Measurements from ENCODE around the gene LHFPL5.
A peak's percentile ranks its signal among the peaks of the same experiment; 100 is the strongest.

The LHFPL5 gene

DNA sequence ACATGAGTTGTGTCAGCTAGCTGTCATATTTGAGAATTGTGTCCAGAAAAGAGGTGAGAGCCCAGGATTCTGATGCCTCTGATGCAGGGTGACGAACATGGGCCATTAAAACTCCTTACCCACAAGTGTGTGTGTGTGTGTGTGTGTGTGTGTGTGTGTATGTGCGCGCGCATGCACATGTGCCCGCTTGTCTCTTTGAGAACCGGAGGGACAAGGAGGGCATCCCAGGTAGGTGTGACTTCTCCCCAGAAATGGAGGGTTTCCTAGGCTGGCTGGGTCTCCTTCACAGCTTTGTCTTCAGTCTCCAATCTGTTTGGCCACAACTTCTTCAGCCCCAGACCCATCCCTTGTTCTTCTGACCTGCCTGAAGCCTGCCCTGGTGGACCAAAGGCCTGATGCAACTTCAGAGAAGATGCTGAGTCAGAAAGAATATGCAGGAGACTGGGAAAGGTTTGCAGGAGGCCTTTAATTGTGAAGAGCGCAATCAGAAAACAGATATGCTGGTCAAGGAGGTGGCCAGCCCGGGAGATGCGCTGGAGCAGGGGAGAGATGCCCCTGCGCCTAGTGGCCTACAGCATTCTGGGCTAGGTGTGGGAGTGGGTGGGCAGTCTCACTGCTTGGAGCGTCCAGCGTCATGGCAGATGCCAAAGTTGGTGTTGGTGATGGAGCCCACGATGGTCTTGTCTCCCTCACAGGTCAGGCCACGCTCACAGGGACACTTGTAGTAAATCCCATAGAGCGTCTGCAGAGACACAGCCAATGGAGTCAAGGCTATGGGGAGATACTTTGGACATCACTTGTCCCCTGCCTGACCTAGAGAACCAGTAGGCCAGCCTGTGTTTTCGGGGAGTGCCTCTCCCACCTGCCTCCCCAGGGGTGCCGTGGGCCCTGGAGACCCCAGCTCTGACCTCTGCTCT, 10.4 kb upstream of the LHFPL5 start:
- DNase-seq, result no peak

DNA sequence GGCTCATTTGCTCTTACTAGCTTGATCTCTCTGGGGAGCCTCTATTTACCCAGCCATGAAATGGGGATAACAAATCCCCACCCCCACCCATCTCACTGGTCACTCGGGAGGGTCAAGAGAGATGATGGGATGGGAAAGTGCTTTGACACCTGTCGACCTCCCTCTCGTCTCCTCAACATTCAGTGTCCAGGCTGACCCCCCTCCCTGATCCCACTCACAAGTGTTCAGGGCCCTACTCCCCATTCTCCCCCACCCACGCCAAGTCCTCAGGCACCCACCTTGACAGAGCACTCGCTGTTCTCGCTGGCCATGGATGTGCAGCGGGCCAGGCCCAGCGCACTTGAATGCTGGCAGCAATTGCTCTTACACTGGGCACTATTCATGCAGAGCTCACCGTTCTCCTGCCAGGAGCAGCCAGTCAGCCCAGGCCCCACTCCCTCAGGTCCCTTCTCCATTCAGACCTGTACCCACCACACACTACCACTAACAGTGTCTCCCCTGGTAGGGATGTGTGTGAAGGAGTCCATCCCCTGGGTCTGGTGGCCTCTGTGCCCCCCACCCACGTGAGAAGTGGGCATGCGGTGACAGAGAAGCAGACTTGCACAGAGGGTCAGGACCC, 9.6 kb upstream of the LHFPL5 start:
- DNase-seq, result no peak

DNA sequence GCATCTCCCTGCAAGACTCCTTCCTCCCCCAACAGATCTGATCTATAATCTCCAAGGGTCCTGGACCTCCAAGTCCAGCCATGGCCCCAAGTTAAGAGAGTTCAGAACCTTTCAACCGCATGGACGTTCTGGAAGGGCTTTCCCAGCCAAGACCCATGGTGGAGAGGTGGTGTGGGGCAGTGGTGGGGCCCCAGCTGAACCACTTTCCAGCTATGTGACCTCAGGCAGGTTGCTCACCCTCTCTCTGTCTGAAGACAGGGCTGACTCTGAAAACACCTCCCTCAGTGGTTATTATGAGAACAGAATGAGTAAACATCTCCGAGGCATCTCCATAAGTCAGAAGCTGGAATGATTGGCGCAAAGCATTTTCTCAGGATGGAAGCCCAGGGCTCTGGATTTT, 8.9 kb upstream of the LHFPL5 start:
- DNase-seq, result no peak

DNA sequence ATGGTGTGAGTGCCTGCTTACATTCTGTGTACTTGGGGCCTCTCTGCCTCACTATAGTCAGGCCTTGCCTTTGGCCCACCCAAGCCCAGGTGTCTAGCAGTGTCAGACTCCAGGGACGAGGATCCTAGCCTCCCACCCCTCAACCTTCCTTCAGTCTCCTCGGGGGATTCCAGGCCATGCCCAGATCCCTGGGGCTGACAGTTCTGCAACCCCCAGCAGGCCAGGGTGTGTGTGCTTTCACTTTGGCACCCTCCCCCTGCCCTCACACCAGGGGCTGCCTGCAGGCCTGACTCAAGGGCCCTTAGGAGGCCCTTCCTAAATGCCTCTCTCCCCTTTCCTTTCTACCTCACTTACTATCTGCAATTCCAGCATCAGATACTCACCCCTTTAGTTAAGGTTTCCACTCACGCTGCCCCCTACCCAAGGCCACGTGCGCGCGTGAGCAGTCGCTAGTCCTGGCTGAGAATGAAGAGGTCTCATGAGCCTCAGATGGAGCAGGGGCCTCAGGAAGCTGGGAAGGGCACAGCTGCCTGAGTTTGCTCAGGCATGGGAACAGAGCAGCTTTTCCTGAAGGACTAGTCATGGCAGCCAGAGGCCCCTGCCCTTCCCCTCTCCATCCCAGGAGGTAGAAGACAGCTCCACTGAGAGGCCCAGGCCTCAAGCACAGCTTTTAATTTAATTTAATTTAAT, 7.2 kb upstream of the LHFPL5 start:
- DNase-seq, result peak; percentile 49

DNA sequence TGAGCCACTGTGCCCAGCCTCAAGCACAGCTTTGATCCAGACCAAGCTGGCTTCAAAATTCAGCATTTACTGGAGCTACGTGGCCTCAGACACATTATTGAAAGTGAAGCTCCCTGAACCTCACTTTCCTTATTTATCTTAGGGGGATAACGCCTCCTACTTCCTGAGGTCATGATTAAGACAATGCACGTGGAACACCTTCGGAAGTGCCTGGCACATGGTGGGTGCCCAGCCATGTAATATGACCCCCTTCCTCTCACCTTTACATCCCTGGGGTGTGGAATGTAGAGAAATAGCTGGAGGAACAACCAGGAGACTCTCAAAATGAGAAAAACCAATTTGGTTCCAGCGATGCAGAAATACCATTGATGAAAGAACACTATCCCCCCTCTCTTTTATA, 6.4 kb upstream of the LHFPL5 start:
- DNase-seq, result no peak

DNA sequence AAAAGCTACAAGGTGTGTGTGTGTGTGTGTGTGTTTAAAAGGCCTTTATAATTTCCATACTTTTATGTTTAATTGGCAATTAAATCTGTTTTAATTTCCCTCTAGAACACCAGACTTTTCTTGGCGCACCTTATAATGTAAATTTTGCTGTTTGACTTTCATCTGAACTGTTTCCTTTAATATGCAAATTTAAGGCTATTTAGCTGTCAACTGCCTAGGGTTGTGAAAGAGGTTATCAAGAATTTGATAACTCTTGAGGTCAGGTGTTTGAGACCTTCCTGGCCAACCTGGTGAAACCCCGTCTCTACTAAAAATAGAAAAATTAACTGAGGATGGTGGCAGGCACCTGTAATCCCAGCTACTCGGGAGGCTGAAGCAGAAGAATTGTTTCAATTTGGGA, 4.0 kb upstream of the LHFPL5 start:
- no peak for DNase-seq

DNA sequence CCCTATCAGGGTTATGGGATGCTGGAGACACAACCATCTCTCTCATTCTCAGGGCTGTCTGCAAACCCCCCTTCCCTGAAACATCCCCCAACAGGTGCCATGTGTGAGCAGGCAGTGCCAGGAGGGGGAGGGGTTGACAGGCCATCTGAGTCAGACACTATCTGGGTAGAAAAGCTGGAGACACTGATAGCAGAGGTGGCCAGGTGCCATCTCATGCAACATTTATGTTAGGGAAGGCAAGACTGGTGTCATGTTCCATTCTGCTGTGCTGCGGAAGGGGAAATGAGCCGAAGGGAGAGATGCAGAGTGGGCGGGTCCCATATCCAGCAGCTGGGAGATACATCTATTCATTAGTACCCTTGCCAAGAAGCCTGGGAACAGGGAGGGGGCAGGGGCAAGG, 3.5 kb downstream of the LHFPL5 start:
- peak; percentile 50 for DNase-seq

DNA sequence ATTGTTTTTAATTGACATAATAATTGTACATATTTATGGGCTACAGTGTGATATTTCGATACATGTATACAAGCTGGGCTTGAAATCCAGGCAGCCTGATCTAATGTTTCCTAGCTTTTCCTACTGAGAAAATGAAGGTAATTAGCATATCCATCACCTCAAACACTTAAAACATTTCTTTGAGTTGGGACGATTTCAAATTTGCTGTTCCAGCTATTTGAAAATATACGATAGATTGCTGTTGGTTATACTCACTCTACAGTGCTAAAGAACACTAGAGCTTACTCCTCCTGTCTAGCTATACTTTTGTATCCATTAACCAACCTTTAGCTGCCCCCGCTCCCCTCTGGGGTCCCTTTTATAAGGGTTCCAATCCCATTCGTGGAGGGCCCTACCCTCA, 4.7 kb downstream of the LHFPL5 start:
- DNase-seq, result no peak

DNA sequence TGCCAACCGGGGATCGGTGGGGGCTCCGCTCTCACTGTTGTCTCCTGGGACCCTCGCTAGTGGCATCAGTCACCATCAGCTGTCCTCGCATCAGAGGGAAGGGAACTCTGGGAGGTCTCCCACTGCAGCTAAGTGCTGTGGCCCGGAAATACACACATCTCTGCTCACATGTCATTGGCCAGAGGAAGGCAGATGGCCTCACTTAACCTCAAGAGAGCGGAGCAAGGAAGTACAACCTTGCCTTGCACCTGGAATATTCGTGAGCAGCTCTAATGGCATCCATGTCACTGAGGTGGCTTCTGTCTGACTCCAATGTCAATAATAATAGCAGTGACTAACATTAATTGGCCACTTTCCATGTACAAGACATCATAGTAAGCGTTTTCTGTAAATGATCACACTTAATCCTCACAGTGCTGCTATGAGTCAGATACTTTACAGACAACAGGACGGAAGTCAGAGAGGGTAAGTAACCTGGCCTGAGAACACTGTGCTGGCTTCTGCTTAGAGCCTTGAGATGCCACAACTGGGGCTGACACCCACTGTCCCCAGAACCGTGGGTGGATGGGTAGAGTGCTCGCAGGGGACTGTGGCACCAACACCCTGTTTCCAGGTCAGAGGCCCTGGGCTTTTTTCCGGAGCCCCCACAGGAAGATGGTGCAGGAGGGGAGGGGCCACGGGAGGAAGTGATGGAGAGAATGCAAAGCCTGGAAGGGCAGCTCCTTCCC, 6.0 kb downstream of the LHFPL5 start:
- DNase-seq, result peak; percentile 47

DNA sequence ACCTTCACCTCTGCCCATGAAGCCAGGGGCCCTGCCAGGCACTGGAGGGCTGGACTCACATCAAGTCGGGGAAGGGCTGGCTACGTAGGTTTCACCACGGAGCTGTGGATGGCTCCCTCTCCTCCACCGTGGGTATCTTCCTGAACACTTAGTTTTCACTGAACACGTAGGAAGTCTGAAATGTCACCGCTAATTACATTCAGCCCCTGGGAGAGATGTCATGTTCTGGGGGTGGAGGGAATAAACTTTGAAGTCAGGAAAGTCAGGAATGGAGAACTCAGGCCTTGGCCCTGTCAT, 6.5 kb downstream of the LHFPL5 start:
- DNase-seq, result no peak

DNA sequence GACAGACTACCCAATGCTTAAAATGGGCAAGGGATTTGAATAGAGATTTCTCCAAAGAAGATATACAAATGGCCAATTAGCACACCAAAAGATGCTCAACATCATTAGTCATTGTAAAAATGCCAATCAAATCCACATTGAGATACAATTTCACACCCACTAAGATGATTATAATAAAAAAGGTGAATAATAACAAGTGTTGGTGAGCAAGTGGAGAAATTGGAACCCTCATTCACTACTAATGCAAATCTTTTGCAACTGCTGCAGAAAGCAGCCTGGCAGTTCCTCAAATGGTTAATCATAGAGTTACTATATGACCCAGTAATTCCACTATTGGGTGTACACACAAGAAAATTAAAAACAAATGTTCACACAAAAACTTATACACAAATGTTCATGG, 12.4 kb downstream of the LHFPL5 start:
- DNase-seq, result no peak

DNA sequence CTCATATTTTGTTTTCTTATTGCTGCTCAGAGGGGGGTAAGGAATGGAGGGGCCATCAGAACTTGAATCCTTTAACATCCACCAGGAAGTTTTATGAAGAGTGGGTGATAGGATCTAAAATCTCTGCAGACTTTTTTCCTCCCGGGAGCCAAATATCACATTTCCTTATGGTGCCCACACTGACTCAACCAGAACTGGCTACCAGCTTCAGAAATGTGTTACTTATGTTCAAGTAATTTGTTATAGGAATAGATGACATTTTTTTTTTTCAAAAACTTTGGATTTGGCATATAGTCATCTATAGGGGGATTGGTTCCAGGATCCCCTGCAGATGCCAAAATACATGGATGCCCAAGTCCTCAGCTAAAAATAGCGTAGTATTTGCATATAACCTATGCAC, 18.4 kb downstream of the LHFPL5 start:
- no peak for DNase-seq

DNA sequence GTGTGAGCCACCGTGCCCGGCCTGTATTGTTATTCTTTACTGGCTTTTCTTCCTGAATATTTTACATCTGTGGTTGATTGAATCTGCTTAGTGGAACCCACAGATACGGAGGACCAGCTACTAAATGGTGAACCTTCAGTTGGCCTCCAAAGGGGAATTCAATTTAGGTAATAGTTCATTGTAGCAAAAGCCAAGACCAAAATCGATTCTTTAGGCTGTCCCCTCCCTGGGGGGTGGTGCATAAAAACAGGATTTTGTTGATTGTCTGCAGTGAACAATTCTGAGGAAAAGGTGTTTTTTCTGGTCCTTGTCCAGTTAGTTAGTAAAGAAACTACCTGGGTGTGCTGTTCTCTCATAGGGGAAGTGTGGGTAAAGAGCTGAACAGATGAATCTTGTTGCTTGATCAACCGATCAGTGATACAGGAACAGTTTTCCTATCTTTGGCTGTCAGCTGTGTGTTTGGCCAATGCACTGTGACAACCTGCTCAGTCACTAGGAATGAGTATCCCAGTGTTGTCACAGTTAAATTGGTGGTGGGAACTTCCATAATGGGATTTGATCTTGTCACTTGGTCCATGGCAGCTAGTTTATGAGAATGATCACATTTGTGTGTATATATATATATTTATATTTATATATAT, 19.5 kb downstream of the LHFPL5 start:
- DNase-seq, result no peak

DNA sequence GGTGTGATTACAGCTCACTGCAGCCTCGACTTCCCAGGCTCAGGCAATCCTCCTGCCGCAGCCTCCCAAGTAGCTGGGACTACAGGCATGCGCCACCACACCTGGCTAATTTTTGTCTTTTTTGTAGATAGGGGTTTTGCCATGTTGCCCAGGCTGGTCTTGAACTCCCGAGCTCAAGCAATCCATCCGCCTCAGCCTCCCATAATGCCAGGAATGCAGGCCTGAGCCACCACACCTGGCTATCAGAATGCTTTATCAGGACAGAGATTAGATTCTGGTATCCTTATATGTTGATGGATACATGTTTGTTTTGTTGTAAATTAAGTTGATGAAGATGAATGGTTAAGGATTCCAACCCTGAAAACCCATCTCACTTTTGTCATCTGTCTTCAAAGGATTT, 24.2 kb downstream of the LHFPL5 start:
- no peak for DNase-seq

DNA sequence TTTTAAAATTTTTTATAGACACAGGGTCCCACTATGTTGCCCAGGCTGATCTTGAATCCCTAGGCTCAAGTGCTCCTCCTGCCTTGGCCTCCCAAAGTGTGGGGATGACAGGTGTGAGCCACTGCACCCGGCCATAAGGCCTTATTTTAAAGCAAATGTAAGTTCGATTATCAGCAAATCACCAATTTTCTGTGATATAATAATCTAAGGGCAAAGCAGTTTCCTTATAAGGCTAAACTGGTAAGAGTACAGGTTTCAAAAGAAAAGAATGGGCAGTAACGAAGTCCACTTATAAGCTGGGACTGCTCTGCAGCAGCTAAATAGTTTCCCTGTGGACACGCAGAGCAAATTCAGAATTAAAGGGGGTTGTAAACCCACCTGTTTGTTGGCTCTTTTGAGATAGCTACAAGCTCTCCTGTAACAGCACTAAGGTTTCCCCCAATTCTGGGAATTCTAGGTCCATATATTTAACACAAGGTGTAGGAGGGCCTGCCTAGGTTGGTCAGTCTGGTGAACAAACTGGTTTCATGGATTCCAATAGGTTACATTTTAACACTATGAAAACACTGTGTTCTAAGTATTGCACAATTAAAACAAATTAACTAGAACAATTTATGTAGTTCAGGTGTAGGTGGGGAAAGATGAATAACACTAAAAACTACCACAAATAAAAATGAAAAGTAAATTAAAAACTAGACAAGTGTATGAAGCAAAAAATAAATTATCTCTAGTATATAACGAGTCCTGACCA, 26.3 kb downstream of the LHFPL5 start:
- no peak for DNase-seq

DNA sequence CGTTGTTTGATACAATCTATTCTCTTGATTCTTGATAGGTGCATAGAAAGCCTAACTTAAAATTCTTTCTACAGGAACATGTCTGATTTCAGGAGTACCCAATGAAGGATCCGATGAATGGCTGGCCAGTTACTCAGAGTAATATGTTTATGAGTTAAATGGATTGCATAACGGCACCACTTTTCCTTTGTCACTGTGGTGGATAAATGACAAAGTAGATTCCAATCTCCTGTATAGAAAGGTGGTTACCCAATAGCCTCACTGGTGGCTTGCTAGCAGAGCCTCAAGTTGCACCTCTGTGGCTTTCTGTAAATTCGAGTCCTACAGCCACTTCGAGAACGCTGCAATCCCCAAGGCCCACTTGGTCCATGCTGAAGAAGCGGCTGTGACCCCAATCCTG, 28.4 kb downstream of the LHFPL5 start:
- DNase-seq, result no peak

DNA sequence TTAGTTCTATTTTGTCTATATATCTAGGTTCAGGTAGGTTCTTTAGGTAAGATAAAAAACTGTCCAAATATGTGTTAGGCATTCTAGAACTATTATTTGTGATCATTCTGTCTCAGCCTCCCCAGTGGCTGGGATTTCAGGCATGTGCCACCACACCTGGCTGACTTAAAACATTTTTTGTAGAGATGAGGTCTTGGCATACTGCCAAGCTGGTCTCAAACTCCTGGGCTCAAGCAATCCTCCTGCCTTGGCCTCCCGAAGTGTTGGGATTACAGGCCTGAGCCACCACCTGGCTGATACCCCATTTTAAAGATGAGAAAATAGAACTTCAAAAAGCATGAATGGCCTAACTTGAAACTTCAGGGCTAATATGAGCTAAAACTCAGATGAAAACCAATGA, 33.9 kb downstream of the LHFPL5 start:
- no peak for DNase-seq

DNA sequence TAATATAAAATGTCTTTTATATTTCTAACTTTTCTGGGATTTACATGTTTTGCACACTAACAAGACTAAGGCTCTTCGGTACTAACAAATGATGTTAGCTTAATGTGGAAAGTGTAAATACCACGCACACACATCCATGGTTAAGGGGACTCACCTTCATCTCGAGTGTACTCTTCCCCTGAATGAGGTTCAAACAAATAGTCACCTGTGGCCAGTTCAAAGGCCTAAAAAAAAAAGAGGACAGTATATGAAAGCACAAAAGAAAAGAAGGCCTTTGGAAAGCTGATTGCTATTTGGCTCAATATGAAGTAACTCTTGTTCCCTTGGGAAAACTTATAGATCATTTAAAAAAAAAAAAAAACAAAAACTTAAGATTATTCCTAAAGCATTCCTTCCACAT, 37.2 kb downstream of the LHFPL5 start:
- DNase-seq, result no peak

DNA sequence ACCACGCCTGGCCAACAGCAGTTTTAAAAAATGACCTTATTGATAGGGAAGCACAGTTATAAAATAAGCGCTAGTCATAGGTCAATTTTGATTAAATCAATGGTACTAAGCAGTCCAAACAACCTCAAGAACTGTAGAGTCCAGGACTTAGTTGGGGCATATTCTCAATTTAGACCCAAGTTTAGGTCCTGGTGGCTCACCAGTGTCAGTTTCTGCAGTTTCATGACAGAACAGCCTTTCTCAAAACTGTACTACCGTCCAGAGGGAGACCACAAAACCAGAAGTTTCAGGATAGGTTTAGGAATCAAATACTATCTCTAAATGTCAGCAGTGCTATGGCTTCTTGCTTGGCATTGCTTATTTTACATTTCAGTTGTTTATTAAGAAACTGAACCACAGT, 39.1 kb downstream of the LHFPL5 start:
- no peak for DNase-seq

DNA sequence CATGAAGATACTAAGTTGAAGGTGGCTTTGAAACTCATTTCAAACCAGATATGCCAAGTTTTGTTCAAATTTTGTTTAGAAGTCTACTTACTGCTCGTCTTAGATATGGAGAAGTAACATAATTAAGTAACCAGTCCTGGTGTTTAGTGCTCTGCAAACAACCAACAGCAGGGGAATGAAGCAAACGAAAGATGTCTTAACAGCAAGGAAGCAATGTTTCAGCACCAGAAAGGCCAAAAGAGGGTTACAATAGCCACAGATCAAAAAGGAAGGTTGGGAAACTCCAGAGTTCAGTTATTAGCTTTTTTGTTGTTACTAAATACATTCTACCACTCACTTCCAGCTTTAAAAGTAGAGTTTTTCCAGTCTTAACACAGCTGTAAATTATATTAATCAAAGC, 45.1 kb downstream of the LHFPL5 start:
- DNase-seq, result no peak

DNA sequence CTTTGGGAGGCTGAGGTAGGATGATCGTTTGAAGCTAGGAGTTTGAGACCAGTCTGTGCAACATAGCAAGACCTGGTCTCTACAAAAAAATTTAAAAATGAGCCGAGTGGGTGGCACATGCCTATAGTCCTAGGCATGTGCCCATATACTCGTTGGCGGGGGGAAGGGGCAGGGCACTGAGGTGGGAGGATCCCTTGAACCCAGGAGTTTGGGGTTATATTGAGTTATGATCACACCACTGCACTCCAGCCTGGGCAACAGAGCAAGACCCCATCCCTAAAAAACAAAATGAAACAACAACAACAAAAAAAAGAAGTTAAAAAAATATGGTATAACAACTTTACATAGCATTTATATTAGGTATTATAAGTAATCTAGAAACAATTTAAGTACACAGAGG, 47.8 kb downstream of the LHFPL5 start:
- no peak for DNase-seq

DNA sequence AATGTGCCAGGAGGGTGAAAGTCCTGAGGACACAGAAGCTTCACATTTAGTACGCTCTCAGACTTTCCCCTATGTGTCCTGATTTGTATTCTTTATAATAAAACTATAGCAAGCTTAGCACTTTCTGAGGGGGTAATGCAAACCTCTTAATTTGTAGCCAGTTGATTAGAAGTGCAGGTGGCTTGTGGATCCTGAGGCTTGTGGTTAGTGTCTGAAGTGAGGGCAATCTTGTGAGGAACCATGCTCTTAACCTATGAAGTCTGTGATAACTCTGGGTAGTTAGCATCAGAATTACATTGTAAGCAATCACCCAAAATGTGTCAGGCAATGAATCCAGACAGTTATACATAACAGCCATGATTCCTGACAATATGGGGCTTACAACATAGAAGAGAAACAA, 51.1 kb downstream of the LHFPL5 start:
- no peak for DNase-seq
